Raji (cell line): ENCODE results near the gene IQGAP3.

Experiments used
- POLR2A ChIP-seq: IDR thresholded peaks from 2 replicates; pipeline ENCODE4 v1.6.1; 2011; ENCODE audit warnings: low read depth, low read length, control low read depth; ENCODE audit not compliant: insufficient read depth

The IQGAP3 gene

GRCh38 chr1:156517748-156518147 is 54.6 kb downstream of the IQGAP3 start:
- TF ChIP-seq POLR2A, result no peak

DNA sequence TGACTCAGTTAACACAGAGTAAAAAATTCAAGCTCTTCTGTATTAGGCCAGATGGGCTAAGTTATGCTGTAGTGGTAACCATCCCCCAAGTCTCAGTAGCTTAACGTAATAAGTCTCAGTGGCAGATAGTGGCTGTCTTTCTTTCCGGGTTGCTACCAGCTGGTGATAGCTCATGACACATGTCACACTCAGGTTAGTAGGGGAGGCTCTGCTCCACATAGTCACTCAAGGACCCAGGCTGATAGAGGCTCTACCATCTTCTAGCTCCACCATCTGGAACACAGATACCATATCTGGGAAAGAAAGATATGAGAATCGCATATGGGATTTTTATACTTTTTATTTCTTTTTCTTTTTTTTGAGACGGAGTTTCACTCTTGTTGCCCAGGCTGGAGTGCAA is 55.5 kb downstream of the IQGAP3 start:
- no peak for TF ChIP-seq POLR2A

DNA sequence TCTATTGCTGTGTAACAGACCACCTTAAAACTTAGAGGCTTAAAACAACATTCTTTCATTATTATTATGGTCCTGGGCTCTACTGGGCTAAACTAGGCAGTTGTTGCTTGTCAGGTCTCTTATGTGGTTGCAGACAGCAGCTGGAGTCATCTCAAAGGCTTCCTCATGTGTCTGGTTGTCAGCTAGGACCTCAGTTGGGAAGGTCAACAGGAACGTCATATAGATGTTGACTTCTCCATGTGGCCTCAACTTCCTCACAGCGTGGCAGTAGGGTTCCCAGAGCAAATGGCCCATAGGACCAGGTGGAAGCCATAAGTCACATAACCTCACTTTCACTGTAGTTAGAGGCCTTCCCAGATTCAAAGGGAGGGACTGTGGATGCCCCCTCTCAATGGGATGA is 56.4 kb downstream of the IQGAP3 start:
- no peak for TF ChIP-seq POLR2A

- TF ChIP-seq POLR2A, result no peak
Observed at GRCh38 chr1:156513185-156513584, 59.2 kb downstream of the IQGAP3 start.

DNA sequence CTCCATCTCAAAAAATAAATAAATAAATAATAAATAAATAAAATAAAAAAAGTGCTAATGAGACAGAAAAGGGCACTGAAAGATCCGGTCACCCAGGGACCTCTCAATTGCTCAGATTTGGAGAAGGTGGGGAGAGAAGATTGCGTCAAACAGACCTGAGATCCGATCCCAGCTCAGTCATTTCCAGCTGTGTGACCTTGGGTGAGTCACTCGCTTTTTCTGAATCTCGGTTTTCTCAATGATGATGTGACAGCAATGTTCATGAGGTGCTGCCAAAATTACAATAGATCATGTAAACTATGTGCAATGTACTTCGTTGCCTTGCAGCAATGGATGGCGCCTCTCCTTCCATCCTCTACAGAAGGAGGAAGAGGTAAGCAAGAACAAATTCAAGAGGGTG is 60.7 kb downstream of the IQGAP3 start:
- TF ChIP-seq POLR2A, result no peak

DNA sequence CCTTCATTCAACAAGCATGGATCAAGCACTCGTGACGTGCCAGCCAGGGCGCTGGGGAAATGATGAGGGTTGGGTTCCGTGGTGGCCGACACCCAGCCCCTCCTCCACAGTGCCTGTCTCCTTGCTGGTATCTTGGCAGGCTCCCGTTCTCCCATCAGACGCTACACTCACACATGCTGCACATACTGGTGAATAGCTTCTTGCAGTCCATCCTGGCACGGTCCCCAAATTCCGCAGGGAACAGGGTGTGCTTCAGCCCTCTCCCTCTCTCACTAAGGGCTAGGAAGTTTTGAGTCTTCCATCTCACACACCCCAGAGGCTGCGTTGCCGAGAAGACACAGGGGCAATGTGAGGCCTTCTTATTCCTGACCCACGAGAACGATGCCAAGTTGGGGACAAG is 61.7 kb downstream of the IQGAP3 start:
- TF ChIP-seq POLR2A, result no peak

- TF ChIP-seq POLR2A, result no peak
Observed at GRCh38 chr1:156509424-156510034, 62.8 kb downstream of the IQGAP3 start.

GRCh38 chr1:156508955-156509234 is 63.5 kb downstream of the IQGAP3 start:
- no peak for TF ChIP-seq POLR2A

DNA sequence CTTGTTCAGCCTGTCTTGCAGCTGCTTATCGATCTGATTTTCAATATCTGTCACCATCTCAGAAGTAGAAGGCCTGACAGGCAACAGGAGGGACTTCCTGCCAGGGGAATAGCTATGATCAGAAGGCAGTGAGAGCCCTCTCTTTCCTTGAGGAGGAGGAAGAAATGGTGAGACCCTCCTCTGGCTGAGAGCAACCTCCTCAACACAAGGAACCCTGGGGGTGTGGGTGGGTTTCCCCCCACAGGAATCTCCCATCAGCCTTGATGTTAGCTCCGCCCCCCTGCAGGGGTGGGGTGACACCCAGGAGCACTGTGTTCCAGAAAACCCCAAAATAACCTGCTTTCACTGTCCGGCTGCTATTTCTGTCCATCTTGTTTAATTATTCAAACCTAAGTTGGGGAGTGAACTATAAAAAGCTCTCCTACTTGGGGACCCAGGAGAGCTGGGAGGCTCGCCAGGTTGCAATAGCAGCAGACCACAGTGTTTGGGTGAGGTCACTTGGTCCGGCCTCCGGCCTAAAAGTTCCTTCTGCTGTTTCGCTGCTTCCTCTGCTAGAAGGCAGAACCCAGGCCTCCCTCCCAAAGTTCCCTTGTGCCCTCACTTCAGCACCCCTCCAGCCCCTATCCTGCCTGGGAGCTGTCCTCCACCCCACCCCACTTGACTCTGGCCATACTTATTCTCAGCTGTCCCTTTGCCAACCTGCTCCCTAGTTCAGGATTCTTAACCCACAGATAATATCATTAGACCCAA is 64.0 kb downstream of the IQGAP3 start:
- no peak for TF ChIP-seq POLR2A

DNA sequence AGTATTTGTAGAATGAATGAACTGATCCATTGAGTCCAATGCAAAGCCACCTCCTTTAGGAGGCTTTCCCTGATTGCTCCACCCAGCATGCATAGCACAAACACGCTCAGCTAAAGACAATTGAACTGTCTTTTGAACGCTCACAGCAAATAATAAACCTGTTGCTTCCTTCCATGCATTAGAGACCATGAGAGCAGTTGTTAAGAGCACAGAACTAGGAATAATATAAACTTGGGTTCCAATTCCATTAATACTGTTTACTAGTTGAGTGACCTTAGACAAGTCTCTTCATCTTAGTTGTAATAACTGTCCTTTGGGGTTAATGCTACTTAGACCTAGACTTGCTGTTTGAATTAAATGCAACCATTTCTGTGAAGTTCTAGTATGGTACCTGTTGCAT is 65.9 kb downstream of the IQGAP3 start:
- TF ChIP-seq POLR2A, result no peak

DNA sequence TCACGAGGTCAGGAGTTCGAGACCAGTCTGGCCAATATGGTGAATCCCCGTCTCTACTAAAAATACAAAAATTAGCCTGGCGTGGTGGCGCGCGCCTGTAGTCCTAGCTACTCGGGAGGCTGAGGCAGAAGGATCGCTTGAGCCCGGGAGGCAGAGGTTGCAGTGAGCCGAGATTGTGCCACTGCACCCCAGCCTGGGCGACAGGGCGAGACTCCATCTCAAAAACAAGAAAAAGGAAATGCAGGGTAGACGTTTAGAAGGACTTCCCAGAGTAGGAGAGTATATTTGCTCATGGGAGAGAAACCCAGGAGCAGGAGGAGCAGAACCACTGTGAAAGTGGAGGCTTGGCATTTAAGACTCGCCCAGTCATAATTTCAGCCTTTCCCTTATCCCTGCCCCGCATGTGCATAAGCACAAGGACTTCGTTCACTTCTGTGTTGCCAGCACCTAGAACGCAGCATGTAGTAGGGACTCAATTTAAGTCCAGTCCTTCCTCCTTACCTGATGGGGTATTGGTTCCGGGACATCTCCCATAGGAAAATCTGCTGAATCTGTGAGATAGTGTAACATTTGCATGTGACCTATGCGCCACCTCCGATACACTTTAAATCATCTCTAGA is 66.6 kb downstream of the IQGAP3 start:
- 0 out of 2 replicates have a peak, but pooled peaks have one; percentile 4 for TF ChIP-seq POLR2A

DNA sequence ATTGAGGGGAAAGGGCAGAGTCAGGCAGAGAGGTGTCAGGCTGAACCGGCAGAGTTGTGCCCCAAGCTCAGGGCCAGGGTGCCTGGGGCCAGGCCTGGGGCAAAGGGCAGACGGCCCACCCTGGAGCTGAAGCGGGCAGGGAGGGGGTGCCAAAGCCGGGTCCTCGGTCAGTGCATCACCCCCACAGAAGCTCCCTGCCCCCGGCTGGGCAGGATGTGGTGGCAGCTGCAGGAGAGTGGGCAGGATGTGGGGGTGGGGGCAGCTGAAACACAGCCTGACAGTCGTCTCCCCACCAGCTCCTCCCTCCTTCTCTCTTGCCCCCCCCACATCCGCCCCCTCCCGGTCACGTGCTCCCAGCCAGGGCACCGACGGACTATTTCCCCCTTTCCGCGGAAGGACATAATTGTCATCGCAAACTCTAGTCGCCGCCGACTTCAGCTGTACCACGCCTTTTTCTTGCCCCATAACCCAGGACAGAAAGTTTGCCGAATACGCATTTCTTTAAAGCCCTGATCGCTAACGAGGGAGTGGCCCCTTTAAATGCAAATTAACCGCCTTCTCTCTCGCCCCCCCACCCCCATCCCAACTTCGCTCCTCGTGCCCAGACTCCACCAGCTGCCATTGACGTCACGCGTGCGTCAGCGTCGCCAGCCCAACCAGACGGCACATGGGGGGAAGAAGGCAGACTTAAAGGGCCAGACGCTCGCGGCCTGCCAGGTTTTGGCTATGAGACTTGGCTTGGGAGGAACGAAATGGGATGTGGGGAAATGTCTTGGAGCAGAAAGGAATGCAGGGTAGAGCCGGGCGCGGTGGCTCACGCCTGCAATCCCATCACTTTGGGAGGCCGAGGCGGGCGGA is 67.3 kb downstream of the IQGAP3 start:
- TF ChIP-seq POLR2A, result peak; percentile 62

GRCh38 chr1:156504438-156504813 is 67.9 kb downstream of the IQGAP3 start:
- TF ChIP-seq POLR2A, result no peak

- no peak for TF ChIP-seq POLR2A
Observed at GRCh38 chr1:156503698-156504437, 68.5 kb downstream of the IQGAP3 start.
